ENCODE measurements around the gene DYNLT4. TPM values are rescaled to one million over a fixed set of nuclear protein-coding genes. Genes with fewer than 3 reads are reported as not detected.

DYNLT4 gene
- total and polyA plus RNA-seq, 2 of the 13 experiments (the other 11 are each of a cell fraction or from before 2014, with no cell fraction given) = 0.77 TPM; not detected in 1

DNA sequence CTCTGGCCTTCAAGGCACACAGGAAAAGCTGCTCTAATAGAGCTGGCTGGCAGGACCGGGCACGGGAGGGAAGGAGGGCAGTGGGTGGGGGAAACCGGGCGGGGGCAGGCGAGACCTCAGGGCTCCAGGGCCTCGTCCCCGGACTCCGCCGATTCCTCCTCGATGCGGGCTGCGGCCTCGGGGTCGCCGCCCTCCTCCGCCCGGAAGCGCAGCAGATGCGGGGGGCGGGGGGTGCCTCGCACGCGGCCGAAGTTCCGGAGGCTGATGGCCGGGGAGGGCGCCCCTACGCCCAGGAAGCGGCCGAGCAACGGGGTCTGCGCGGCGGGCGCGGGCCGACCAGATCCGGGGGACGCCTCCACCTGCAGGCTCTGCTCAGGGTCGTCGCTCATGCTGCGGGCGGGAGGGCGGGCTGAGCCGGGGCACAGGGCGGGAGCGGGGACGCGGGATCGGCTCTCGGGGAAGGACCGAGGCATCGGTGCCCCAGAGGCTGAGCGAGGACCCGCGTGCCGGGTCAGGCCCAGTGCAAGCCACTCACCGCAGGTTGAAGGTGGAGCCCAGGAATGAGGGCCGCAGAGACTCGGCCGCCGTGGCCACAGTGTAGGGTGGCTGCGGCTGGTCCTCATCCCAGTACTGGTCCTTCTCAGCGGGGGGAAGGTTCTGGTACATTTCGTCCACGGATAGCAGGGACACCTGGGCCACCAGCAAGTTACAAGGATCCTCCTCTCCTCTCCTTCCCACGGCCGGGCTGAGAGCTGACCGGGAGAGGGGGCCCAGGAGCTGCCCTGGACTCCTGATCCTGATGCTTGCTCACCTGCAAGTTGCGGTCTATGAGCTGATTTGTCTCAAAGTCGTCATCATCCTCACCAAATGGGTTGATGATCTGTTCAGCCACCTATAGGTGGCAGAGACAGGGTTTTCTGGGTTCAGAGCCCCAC, 22.8 kb downstream of the DYNLT4 start (continued):
- TF ChIP-seq ZNF83 (CRISPR knock-in tag; IDR thresholded peaks at IDR 0.05; ENCODE audit: borderline replicate concordance) (no peak), NAIF1 (CRISPR knock-in tag; IDR thresholded peaks at IDR 0.05; ENCODE audit: borderline replicate concordance) (no peak; the same call in 1 of the 2 replicates), NFE2L2 (IDR thresholded peaks at IDR 0.05; ENCODE audit: low read length) (no peak), SKI (IDR thresholded peaks at IDR 0.05; ENCODE audit: partially characterized antibody) (no peak), ZNF275 (CRISPR knock-in tag; IDR thresholded peaks at IDR 0.05; ENCODE audit: borderline replicate concordance) (no peak), SMARCE1 (IDR thresholded peaks at IDR 0.05; ENCODE audit: borderline replicate concordance) (no peak), SATB2 (CRISPR knock-in tag; IDR thresholded peaks at IDR 0.05) (no peak), ARNT (IDR thresholded peaks at IDR 0.05) (no peak), ZNF274 (CRISPR knock-in tag; IDR thresholded peaks at IDR 0.05) (no peak), HHEX (CRISPR knock-in tag; IDR thresholded peaks at IDR 0.05) (no peak), TERF1 (CRISPR knock-in tag; IDR thresholded peaks at IDR 0.05) (no peak), ZNF850 (CRISPR knock-in tag; conservative IDR thresholded peaks at IDR 0.05) (peak; percentile 80; the same call in 1 of the 2 replicates), RCOR2 (CRISPR knock-in tag; IDR thresholded peaks at IDR 0.05) (no peak), ZNF124 (CRISPR knock-in tag; IDR thresholded peaks at IDR 0.05) (no peak), ISX (CRISPR knock-in tag; conservative IDR thresholded peaks at IDR 0.05) (no peak), ZBTB7A (CRISPR knock-in tag; IDR thresholded peaks at IDR 0.05) (no peak), PRDM10 (CRISPR knock-in tag; IDR thresholded peaks at IDR 0.05; ENCODE audit: low read depth) (no peak), RBAK (CRISPR knock-in tag; IDR thresholded peaks at IDR 0.05) (no peak), SMARCC2 (IDR thresholded peaks at IDR 0.05) (no peak)
- TF ChIP-seq, protein P1, sequence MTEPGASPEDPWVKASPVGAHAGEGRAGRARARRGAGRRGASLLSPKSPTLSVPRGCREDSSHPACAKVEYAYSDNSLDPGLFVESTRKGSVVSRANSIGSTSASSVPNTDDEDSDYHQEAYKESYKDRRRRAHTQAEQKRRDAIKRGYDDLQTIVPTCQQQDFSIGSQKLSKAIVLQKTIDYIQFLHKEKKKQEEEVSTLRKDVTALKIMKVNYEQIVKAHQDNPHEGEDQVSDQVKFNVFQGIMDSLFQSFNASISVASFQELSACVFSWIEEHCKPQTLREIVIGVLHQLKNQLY (CRISPR knock-in tag; IDR thresholded peaks at IDR 0.05) = no peak
- TF ChIP-seq, protein P2, sequence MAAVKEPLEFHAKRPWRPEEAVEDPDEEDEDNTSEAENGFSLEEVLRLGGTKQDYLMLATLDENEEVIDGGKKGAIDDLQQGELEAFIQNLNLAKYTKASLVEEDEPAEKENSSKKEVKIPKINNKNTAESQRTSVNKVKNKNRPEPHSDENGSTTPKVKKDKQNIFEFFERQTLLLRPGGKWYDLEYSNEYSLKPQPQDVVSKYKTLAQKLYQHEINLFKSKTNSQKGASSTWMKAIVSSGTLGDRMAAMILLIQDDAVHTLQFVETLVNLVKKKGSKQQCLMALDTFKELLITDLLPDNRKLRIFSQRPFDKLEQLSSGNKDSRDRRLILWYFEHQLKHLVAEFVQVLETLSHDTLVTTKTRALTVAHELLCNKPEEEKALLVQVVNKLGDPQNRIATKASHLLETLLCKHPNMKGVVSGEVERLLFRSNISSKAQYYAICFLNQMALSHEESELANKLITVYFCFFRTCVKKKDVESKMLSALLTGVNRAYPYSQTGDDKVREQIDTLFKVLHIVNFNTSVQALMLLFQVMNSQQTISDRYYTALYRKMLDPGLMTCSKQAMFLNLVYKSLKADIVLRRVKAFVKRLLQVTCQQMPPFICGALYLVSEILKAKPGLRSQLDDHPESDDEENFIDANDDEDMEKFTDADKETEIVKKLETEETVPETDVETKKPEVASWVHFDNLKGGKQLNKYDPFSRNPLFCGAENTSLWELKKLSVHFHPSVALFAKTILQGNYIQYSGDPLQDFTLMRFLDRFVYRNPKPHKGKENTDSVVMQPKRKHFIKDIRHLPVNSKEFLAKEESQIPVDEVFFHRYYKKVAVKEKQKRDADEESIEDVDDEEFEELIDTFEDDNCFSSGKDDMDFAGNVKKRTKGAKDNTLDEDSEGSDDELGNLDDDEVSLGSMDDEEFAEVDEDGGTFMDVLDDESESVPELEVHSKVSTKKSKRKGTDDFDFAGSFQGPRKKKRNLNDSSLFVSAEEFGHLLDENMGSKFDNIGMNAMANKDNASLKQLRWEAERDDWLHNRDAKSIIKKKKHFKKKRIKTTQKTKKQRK (IDR thresholded peaks at IDR 0.05; ENCODE audit: low read length) = no peak
